B cell (primary cell): ENCODE results near the gene LGALS3. TPM values are rescaled to one million over a fixed set of nuclear protein-coding genes. Genes with fewer than 3 reads are reported as not detected.

Experiments used
- ATAC-seq: fragments of 200-7000 bp; cut with Tn5 transposase; one replicate; pipeline ENCODE4 v1.10.0; 2021; ENCODE audit warnings: low read depth, mild to moderate bottlenecking, moderate number of reproducible peaks, moderate library complexity
- CTCF ChIA-PET: fragments of 350-600 bp; sonication (Branson Sonifier 250); formaldehyde crosslinking; loops from one replicate; lab custom pipeline; 2021; ENCODE audit warnings: antibody characterized with exemption, inconsistent platforms; lab: Charles Lee
- POLR2A ChIA-PET: fragments of 350-600 bp; sonication (Branson Sonifier 250); formaldehyde crosslinking; loops from one replicate; lab custom pipeline; 2021; ENCODE audit warnings: antibody characterized with exemption; lab: Charles Lee
- DNase-seq: peaks from one replicate; pipeline ENCODE4 v3.0.0; 2013
- H2AFZ ChIP-seq: 2 replicates; pipeline ENCODE4 v1.6.1; 2012; ENCODE audit warnings: mild to moderate bottlenecking, low read depth, low read length; ENCODE audit not compliant: insufficient read depth, poor library complexity, severe bottlenecking
- H3K27ac ChIP-seq, 2 donors: 1 replicate in 1 of 2; 2 replicates in 1 of 2; pipeline ENCODE4 v1.5.1; 2012 to 2013; ENCODE audit warnings: low read length in 2 of 2, mild to moderate bottlenecking in 2 of 2, moderate library complexity in 1 of 2
- H3K27me3 ChIP-seq, 4 experiments: fragments of 200-600 bp in 1 of 4; sonication (generic) in 1 of 4; replicated peaks in 1 of 4; 1 replicate in 2 of 4; 2 replicates in 2 of 4; pipeline versions ENCODE4 v1.6.1 to v1.7.0; 2013 to 2016; ENCODE audit warnings: low read length in 3 of 4, mild to moderate bottlenecking in 2 of 4, mixed read lengths in 1 of 4, moderate library complexity in 1 of 4; ENCODE audit not compliant: insufficient read depth in 4 of 4, control insufficient read depth in 3 of 4; ENCODE audit errors: control extremely low read depth in 1 of 4
- H3K36me3 ChIP-seq, 2 experiments: replicated peaks in 1 of 2; 1 replicate in 1 of 2; 2 replicates in 1 of 2; pipeline versions ENCODE4 v1.6.1 to v1.7.1; 2013; ENCODE audit warnings: low read length in 1 of 2; ENCODE audit not compliant: insufficient read depth in 2 of 2, control insufficient read depth in 1 of 2; ENCODE audit errors: control extremely low read depth in 1 of 2, extremely low read depth in 1 of 2
- H3K4me1 ChIP-seq, 2 donors: fragments of 200-600 bp in 1 of 2; sonication (generic) in 1 of 2; 1 replicate in 1 of 2; 2 replicates in 1 of 2; pipeline versions ENCODE4 v1.5.1 to v1.6.1; 2013 to 2017; ENCODE audit warnings: low read length in 2 of 2; ENCODE audit not compliant: control insufficient read depth in 2 of 2, insufficient read depth in 2 of 2
- H3K4me2 ChIP-seq: replicated peaks from 2 replicates; pipeline ENCODE3; 2012; ENCODE audit warnings: mild to moderate bottlenecking, low read depth, low read length; ENCODE audit not compliant: poor library complexity, severe bottlenecking
- H3K4me3 ChIP-seq, 5 experiments: fragments of 200-600 bp in 1 of 5; sonication (generic) in 1 of 5; 1 replicate in 3 of 5; 2 replicates in 2 of 5; pipeline versions ENCODE4 v1.5.1 to v1.7.0; 2011 to 2016; ENCODE audit warnings: low read length in 4 of 5, mild to moderate bottlenecking in 4 of 5, low read depth in 2 of 5, control low read depth in 1 of 5, moderate library complexity in 1 of 5; ENCODE audit not compliant: insufficient read depth in 1 of 5; ENCODE audit errors: control extremely low read depth in 1 of 5, extremely low read depth in 1 of 5
- H3K79me2 ChIP-seq: fragments of 200-600 bp; sonication (generic); one replicate; pipeline ENCODE4 v1.6.0; 2016; ENCODE audit warnings: low read length; ENCODE audit not compliant: control insufficient read depth, insufficient read depth
- H3K9ac ChIP-seq: fragments of 200-600 bp; sonication (generic); 2 replicates; pipeline ENCODE4 v1.6.1; 2017; ENCODE audit warnings: mild to moderate bottlenecking, low read length, moderate library complexity
- H3K9me3 ChIP-seq, 3 donors: one replicate each; pipeline versions ENCODE4 v1.6.1 to v1.7.1; 2013; ENCODE audit warnings: low read length in 2 of 3; ENCODE audit not compliant: control insufficient read depth in 2 of 3, insufficient read depth in 1 of 3; ENCODE audit errors: control extremely low read depth in 1 of 3
- H4K20me1 ChIP-seq: 2 replicates; pipeline ENCODE4 v1.6.0; 2012; ENCODE audit warnings: mild to moderate bottlenecking, low read length; ENCODE audit not compliant: insufficient read depth, control insufficient read depth, poor library complexity, severe bottlenecking
- H3K27ac Mint-ChIP-seq: one replicate; pipeline ENCODE4 v1.8.0; 2021; ENCODE audit warnings: mixed read lengths
- H3K27me3 Mint-ChIP-seq: one replicate; pipeline ENCODE4 v1.8.0; 2021; ENCODE audit warnings: mixed read lengths
- H3K4me1 Mint-ChIP-seq: one replicate; pipeline ENCODE4 v1.8.0; 2021; ENCODE audit warnings: mixed read lengths
- H3K4me3 Mint-ChIP-seq: one replicate; pipeline ENCODE4 v1.8.0; 2021; ENCODE audit warnings: mixed read lengths
- H3K9me3 Mint-ChIP-seq: one replicate; pipeline ENCODE4 v1.8.0; 2022; ENCODE audit warnings: mixed read lengths; ENCODE audit not compliant: insufficient read depth
- EZH2 ChIP-seq: IDR thresholded peaks from 2 replicates; pipeline ENCODE4 v1.6.1; 2012; ENCODE audit warnings: borderline replicate concordance, low read depth, mild to moderate bottlenecking, moderate library complexity, low read length; ENCODE audit not compliant: insufficient read depth, poor library complexity, severe bottlenecking
- WGBS: methylation state at CpG from one replicate; pipeline ENCODE4 v1.1.5; 2013; ENCODE audit warnings: missing lambda C conversion rate; ENCODE audit not compliant: insufficient coverage; 5-methylcytosine and 5-hydroxymethylcytosine counted together
- intact Hi-C: fragments of 100-400 bp; cut with micrococcal nuclease; formaldehyde crosslinking; loops from one replicate; pipeline ENCODE4 v1.10.0; 2022
- polyA plus RNA-seq: library from polyadenylated mRNA; depleted of rRNA; stranded (reverse); fragments of >200 nt; gene quantifications from 2 replicates; pipeline ENCODE4 v1.2.3, GENCODE V29; 2012
- total RNA-seq, 2 donors: library from RNA; stranded (reverse); fragments of 120-200 nt in 1 of 2; gene quantifications; 1 replicate in 1 of 2; 2 replicates in 1 of 2; pipeline versions ENCODE4 v1.2.3 to v1.2.4, GENCODE V29; 2013 to 2022
- TF ChIP-seq, protein P1 (sequence below): fragments of 200-600 bp; IDR thresholded peaks from one replicate; pipeline ENCODE4 v1.8.0; 2022; ENCODE audit warnings: antibody characterized with exemption, mild to moderate bottlenecking

Gene LGALS3
- total and polyA plus RNA-seq, 2 donors (not counting 1 experiment from before 2014, with no cell fraction given), result 7.0 to 21.1 TPM

- H3K27ac Mint-ChIP-seq, result no peak overlapping the region
- H3K27me3 ChIP-seq, result no peaks in the 10 kb centered on the region
- ChIA-PET CTCF (no interaction called here), POLR2A (no interaction called here)
- H3K27me3 Mint-ChIP-seq, result peaks cover 4% of the 10 kb centered on the region
- no peak overlapping the region for H3K4me3 Mint-ChIP-seq
- intact Hi-C loops, result no loop called here
- no peak for TF ChIP-seq EZH2
- TF ChIP-seq, protein P1, sequence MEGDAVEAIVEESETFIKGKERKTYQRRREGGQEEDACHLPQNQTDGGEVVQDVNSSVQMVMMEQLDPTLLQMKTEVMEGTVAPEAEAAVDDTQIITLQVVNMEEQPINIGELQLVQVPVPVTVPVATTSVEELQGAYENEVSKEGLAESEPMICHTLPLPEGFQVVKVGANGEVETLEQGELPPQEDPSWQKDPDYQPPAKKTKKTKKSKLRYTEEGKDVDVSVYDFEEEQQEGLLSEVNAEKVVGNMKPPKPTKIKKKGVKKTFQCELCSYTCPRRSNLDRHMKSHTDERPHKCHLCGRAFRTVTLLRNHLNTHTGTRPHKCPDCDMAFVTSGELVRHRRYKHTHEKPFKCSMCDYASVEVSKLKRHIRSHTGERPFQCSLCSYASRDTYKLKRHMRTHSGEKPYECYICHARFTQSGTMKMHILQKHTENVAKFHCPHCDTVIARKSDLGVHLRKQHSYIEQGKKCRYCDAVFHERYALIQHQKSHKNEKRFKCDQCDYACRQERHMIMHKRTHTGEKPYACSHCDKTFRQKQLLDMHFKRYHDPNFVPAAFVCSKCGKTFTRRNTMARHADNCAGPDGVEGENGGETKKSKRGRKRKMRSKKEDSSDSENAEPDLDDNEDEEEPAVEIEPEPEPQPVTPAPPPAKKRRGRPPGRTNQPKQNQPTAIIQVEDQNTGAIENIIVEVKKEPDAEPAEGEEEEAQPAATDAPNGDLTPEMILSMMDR, result no peak
- H3K36me3 ChIP-seq, result no peaks in the 10 kb centered on the region
- no peak overlapping the region for H3K9ac ChIP-seq
- no peaks in the 10 kb centered on the region for H4K20me1 ChIP-seq
- H3K4me3 ChIP-seq, result no peak overlapping the region
- 97% methylated on average over 2 of the region's 3 CpGs for WGBS
- ATAC-seq (no peak), DNase-seq (no peak)
- no peaks in the 10 kb centered on the region for H3K79me2 ChIP-seq
- H3K4me2 ChIP-seq, result no peak overlapping the region
- no peak overlapping the region for H2AFZ ChIP-seq
- H3K4me1 Mint-ChIP-seq, result no peaks in the 10 kb centered on the region
- H3K9me3 Mint-ChIP-seq, result no peaks in the 10 kb centered on the region
- H3K27ac ChIP-seq, result no peak overlapping the region
- no peaks in the 10 kb centered on the region for H3K4me1 ChIP-seq
- no peaks in the 10 kb centered on the region for H3K9me3 ChIP-seq
These were observed 13.6 kb upstream of the LGALS3 start for GRCh38 chr14:55115460-55115859.

- TF ChIP-seq EZH2, result no peak
- TF ChIP-seq, protein P1, result no peak
- H3K36me3 ChIP-seq, result no peaks in the 10 kb centered on the region
- ATAC-seq (no peak), DNase-seq (no peak)
- H3K27ac ChIP-seq, result no peak overlapping the region
- no peaks in the 10 kb centered on the region for H4K20me1 ChIP-seq
- Mint-ChIP-seq H3K9me3 (no peaks in the 10 kb centered on the region), H3K27me3 (peaks cover 4% of the 10 kb centered on the region), H3K4me3 (no peak overlapping the region), H3K4me1 (no peaks in the 10 kb centered on the region), H3K27ac (no peak overlapping the region)
- no peaks in the 10 kb centered on the region for H3K27me3 ChIP-seq
- ChIA-PET CTCF (interaction anchor here (0.6 kb wide), 1 partner anchor 16 kb away, joined by 3 read pairs; no protein-coding TSS in a partner anchor), POLR2A (no interaction called here)
- H2AFZ ChIP-seq, result no peak overlapping the region
- WGBS, result 73% methylated on average over 2 of the region's 4 CpGs
- no peaks in the 10 kb centered on the region for H3K9me3 ChIP-seq
- intact Hi-C loops, result no loop called here
- no peaks in the 10 kb centered on the region for H3K4me1 ChIP-seq
- no peak overlapping the region for H3K9ac ChIP-seq
- H3K4me2 ChIP-seq, result no peak overlapping the region
- no peak overlapping the region for H3K4me3 ChIP-seq
- no peaks in the 10 kb centered on the region for H3K79me2 ChIP-seq
These were observed 13.2 kb upstream of the LGALS3 start for GRCh38 chr14:55115861-55116245.
